ENCODE measurements around the gene EOMES. TPM values are rescaled to one million over a fixed set of nuclear protein-coding genes. Genes with fewer than 3 reads are reported as not detected.

EOMES gene
- total RNA-seq, 2 donors from 2014 or later: 0.20 TPM; not detected in 1

- Histone ChIP-seq H3K9me3 (no peaks in the 10 kb centered on the region), H3K9ac (ENCODE audit: low read depth in 2 of 2, low read length in 2 of 2) (no peak overlapping the region), H3K27me3 (peaks cover 83% of the 10 kb centered on the region), H3K4me3 (no peak overlapping the region), H3K4me1 (no peaks in the 10 kb centered on the region), H3K27ac (no peak overlapping the region), H3K36me3 (no peaks in the 10 kb centered on the region)
- no peak for TF ChIP-seq CTCF (IDR thresholded peaks at IDR 0.05)
- intact Hi-C loops (cut with DNase I): no loop called here
- DNase-seq: no peak
Measured at GRCh38 chr3:27723815-27724458, 1.8 kb upstream of the EOMES start.

GRCh38 chr3:27723456-27723814 is 1.3 kb upstream of the EOMES start:
- H3K4me3 ChIP-seq: no peak overlapping the region
- no peaks in the 10 kb centered on the region for H3K4me1 ChIP-seq
- H3K36me3 ChIP-seq: no peaks in the 10 kb centered on the region
- H3K27ac ChIP-seq: no peak overlapping the region
- H3K9me3 ChIP-seq: no peaks in the 10 kb centered on the region
- TF ChIP-seq CTCF (IDR thresholded peaks at IDR 0.05): no peak
- peaks cover 78% of the 10 kb centered on the region for H3K27me3 ChIP-seq
- intact Hi-C loops (cut with DNase I): no loop called here
- no peak for DNase-seq
- no peak overlapping the region for H3K9ac ChIP-seq (ENCODE audit: low read depth in 2 of 2, low read length in 2 of 2)

- no peaks in the 10 kb centered on the region for H3K36me3 ChIP-seq
- H3K4me1 ChIP-seq: no peaks in the 10 kb centered on the region
- H3K27ac ChIP-seq: no peak overlapping the region
- intact Hi-C loops (cut with DNase I): no loop called here
- no peaks in the 10 kb centered on the region for H3K9me3 ChIP-seq
- TF ChIP-seq CTCF (IDR thresholded peaks at IDR 0.05): no peak
- DNase-seq: no peak
- H3K27me3 ChIP-seq: peaks cover 75% of the 10 kb centered on the region
- no peak overlapping the region for H3K9ac ChIP-seq (ENCODE audit: low read depth in 2 of 2, low read length in 2 of 2)
- no peak overlapping the region for H3K4me3 ChIP-seq
Measured at GRCh38 chr3:27723001-27723445, 900 bp upstream of the EOMES start.

- no peaks in the 10 kb centered on the region for H3K36me3 ChIP-seq
- H3K9ac ChIP-seq (ENCODE audit: low read depth in 2 of 2, low read length in 2 of 2): no peak overlapping the region
- H3K4me3 ChIP-seq: peak overlapping the region; percentile 44
- no peak for DNase-seq
- peaks cover 67% of the 10 kb centered on the region for H3K27me3 ChIP-seq
- H3K27ac ChIP-seq: no peak overlapping the region
- intact Hi-C loops (cut with DNase I): no loop called here
- H3K9me3 ChIP-seq: no peaks in the 10 kb centered on the region
- TF ChIP-seq CTCF (IDR thresholded peaks at IDR 0.05): no peak
- no peaks in the 10 kb centered on the region for H3K4me1 ChIP-seq
Measured at GRCh38 chr3:27720899-27721716, 1.0 kb downstream of the EOMES start.

GRCh38 chr3:27719314-27720003 is 2.7 kb downstream of the EOMES start:
- intact Hi-C loops (cut with DNase I): no loop called here
- Histone ChIP-seq H3K4me1 (peaks cover 7% of the 10 kb centered on the region), H3K9me3 (no peaks in the 10 kb centered on the region), H3K36me3 (no peaks in the 10 kb centered on the region), H3K27ac (no peak overlapping the region), H3K4me3 (no peak overlapping the region), H3K27me3 (peaks cover 70% of the 10 kb centered on the region), H3K9ac (ENCODE audit: low read depth in 2 of 2, low read length in 2 of 2) (no peak overlapping the region)
- no peak for TF ChIP-seq CTCF (IDR thresholded peaks at IDR 0.05)
- DNase-seq: no peak

Measured in colonic mucosa (tissue), 4 donors.